Measurements from ENCODE around the gene EPB41L4B. TPM values are rescaled to one million over a fixed set of nuclear protein-coding genes. Genes with fewer than 3 reads are reported as not detected.

EPB41L4B gene
- total and polyA plus RNA-seq, 4 donors = 6.0 to 14.5 (median 12.2) TPM

- ATAC-seq (ENCODE audit: insufficient read depth, low FRiP score) (peak; percentile 41), DNase-seq (no peak)
- Histone ChIP-seq H3K9me3 (ENCODE audit: control insufficient read depth in 4 of 4, insufficient read depth in 3 of 4, low read length in 3 of 4) (peaks cover 0 to 3% (median 0%) of the 10 kb centered on the region in 4 donors), H3K9ac (ENCODE audit: insufficient read depth in 1 of 2, low read length in 2 of 2) (no peak overlapping the region), H3K27me3 (ENCODE audit: control insufficient read depth in 3 of 3, insufficient read depth in 3 of 3, low read length in 2 of 3) (no peaks in the 10 kb centered on the region), H3K36me3 (ENCODE audit: control insufficient read depth in 4 of 4, insufficient read depth in 4 of 4, low read length in 4 of 4) (no peaks in the 10 kb centered on the region), H3K4me1 (ENCODE audit: control insufficient read depth in 5 of 5, insufficient read depth in 5 of 5, low read length in 5 of 5) (no peaks in the 10 kb centered on the region), H3K27ac (ENCODE audit: low read depth in 1 of 2, low read length in 1 of 2) (no peak overlapping the region), H3K4me3 (no peak overlapping the region)
- 79 to 85% methylated on average over 21 of the region's 21 CpGs for WGBS, 2 donors
- TF ChIP-seq, protein P1, sequence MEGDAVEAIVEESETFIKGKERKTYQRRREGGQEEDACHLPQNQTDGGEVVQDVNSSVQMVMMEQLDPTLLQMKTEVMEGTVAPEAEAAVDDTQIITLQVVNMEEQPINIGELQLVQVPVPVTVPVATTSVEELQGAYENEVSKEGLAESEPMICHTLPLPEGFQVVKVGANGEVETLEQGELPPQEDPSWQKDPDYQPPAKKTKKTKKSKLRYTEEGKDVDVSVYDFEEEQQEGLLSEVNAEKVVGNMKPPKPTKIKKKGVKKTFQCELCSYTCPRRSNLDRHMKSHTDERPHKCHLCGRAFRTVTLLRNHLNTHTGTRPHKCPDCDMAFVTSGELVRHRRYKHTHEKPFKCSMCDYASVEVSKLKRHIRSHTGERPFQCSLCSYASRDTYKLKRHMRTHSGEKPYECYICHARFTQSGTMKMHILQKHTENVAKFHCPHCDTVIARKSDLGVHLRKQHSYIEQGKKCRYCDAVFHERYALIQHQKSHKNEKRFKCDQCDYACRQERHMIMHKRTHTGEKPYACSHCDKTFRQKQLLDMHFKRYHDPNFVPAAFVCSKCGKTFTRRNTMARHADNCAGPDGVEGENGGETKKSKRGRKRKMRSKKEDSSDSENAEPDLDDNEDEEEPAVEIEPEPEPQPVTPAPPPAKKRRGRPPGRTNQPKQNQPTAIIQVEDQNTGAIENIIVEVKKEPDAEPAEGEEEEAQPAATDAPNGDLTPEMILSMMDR (IDR thresholded peaks at IDR 0.05; ENCODE audit: control extremely low read depth, extremely low read depth) = no peak
Observed at GRCh38 chr9:109355564-109356297, 34.9 kb upstream of the EPB41L4B start.

GRCh38 chr9:109354190-109354589 lies 33.3 kb upstream of the EPB41L4B start:
- no peaks in the 10 kb centered on the region for H3K36me3 ChIP-seq (ENCODE audit: control insufficient read depth in 4 of 4, insufficient read depth in 4 of 4, low read length in 4 of 4)
- no peak overlapping the region for H3K4me3 ChIP-seq
- no peak for DNase-seq
- H3K27ac ChIP-seq (ENCODE audit: low read depth in 1 of 2, low read length in 1 of 2) = no peak overlapping the region
- ATAC-seq (ENCODE audit: insufficient read depth, low FRiP score) = no peak
- H3K4me1 ChIP-seq (ENCODE audit: control insufficient read depth in 5 of 5, insufficient read depth in 5 of 5, low read length in 5 of 5) = no peaks in the 10 kb centered on the region
- H3K9me3 ChIP-seq (ENCODE audit: control insufficient read depth in 4 of 4, insufficient read depth in 3 of 4, low read length in 3 of 4) = peaks cover 0 to 3% (median 0%) of the 10 kb centered on the region in 4 donors
- H3K9ac ChIP-seq (ENCODE audit: insufficient read depth in 1 of 2, low read length in 2 of 2) = no peak overlapping the region
- no peaks in the 10 kb centered on the region for H3K27me3 ChIP-seq (ENCODE audit: control insufficient read depth in 3 of 3, insufficient read depth in 3 of 3, low read length in 2 of 3)
- 72 to 89% methylated on average over 2 of the region's 2 CpGs for whole genome bisulfite sequencing, 2 donors
- TF ChIP-seq, protein P1 (IDR thresholded peaks at IDR 0.05; ENCODE audit: control extremely low read depth, extremely low read depth) = no peak

DNA sequence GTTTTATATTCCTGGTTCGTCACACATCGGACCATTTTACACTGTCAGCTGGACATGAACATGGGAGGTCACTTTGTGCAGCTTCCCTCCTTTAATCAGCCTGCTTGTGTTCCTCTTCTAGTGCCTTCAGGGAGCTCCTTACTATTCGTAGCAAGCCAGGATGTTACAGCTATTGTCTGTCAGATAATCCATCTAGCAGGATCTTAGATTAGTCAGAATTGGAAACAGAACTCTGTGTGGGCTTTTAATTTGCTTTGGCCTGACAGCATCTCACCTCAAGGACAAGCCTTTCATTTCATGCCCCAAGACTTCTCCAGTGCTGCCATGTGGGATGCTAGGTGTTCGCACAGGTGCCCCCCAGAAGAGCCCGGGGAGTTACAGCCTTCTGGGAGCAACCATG lies 30.2 kb upstream of the EPB41L4B start:
- Histone ChIP-seq H3K27me3 (ENCODE audit: control insufficient read depth in 3 of 3, insufficient read depth in 3 of 3, low read length in 2 of 3) (no peaks in the 10 kb centered on the region), H3K4me3 (no peak overlapping the region), H3K36me3 (ENCODE audit: control insufficient read depth in 4 of 4, insufficient read depth in 4 of 4, low read length in 4 of 4) (no peaks in the 10 kb centered on the region), H3K9me3 (ENCODE audit: control insufficient read depth in 4 of 4, insufficient read depth in 3 of 4, low read length in 3 of 4) (peaks cover 0 to 1% (median 0%) of the 10 kb centered on the region in 4 donors), H3K27ac (ENCODE audit: low read depth in 1 of 2, low read length in 1 of 2) (no peak overlapping the region), H3K4me1 (ENCODE audit: control insufficient read depth in 5 of 5, insufficient read depth in 5 of 5, low read length in 5 of 5) (peaks cover 0 to 1% (median 0%) of the 10 kb centered on the region in 5 donors), H3K9ac (ENCODE audit: insufficient read depth in 1 of 2, low read length in 2 of 2) (no peak overlapping the region)
- TF ChIP-seq, protein P1 (IDR thresholded peaks at IDR 0.05; ENCODE audit: control extremely low read depth, extremely low read depth) = no peak
- ATAC-seq (ENCODE audit: insufficient read depth, low FRiP score) (no peak), DNase-seq (no peak)
- 80 to 81% methylated on average over 5 of the region's 5 CpGs for WGBS, 2 donors

Data from lung (tissue), 12 donors.